T-helper 17 cell (primary cell): Measurements from ENCODE around the gene ZNF205. TPM values are rescaled to one million over a fixed set of nuclear protein-coding genes. Genes with fewer than 3 reads are reported as not detected.
A peak's percentile ranks its signal among the peaks of the same experiment; 100 is the strongest.

Experiments
- ATAC-seq: fragments of 150-1000 bp; cut with Tn5 transposase; 2 replicates; pipeline ENCODE4 v1.10.0; 2021; ENCODE audit warnings: mild to moderate bottlenecking, moderate library complexity
- DNase-seq, 3 donors: peaks; one replicate each; pipeline versions ENCODE4 v3.0.0 to v3.0.0-alpha.2; 2020 to 2021
- H3K9me3 ChIP-seq: one replicate; pipeline ENCODE4 v1.7.0; 2013; ENCODE audit warnings: low read length, mild to moderate bottlenecking; ENCODE audit not compliant: control insufficient read depth, poor library complexity, severe bottlenecking
- H3K27ac Mint-ChIP-seq: one replicate; pipeline ENCODE4 v1.8.0; 2022; ENCODE audit warnings: mild to moderate bottlenecking, moderate library complexity, mixed read lengths
- H3K27me3 Mint-ChIP-seq: one replicate; pipeline ENCODE4 v1.8.0; 2022; ENCODE audit warnings: mixed read lengths
- H3K36me3 Mint-ChIP-seq: one replicate; pipeline ENCODE4 v1.8.0; 2022; ENCODE audit warnings: low read depth, mixed read lengths
- H3K4me1 Mint-ChIP-seq: one replicate; pipeline ENCODE4 v1.8.0; 2022; ENCODE audit warnings: mild to moderate bottlenecking, mixed read lengths
- H3K4me3 Mint-ChIP-seq: one replicate; pipeline ENCODE4 v1.8.0; 2022; ENCODE audit warnings: mild to moderate bottlenecking, moderate library complexity, mixed read lengths
- total RNA-seq, 4 donors: library from RNA in 2 of 4; stranded (reverse) in 2 of 4; gene quantifications; one replicate each; pipeline ENCODE4 v1.2.3 and lab custom pipeline; 2022 to 2026

ZNF205 gene
- total RNA-seq, 2 donors from 2014 or later = not detected

DNA sequence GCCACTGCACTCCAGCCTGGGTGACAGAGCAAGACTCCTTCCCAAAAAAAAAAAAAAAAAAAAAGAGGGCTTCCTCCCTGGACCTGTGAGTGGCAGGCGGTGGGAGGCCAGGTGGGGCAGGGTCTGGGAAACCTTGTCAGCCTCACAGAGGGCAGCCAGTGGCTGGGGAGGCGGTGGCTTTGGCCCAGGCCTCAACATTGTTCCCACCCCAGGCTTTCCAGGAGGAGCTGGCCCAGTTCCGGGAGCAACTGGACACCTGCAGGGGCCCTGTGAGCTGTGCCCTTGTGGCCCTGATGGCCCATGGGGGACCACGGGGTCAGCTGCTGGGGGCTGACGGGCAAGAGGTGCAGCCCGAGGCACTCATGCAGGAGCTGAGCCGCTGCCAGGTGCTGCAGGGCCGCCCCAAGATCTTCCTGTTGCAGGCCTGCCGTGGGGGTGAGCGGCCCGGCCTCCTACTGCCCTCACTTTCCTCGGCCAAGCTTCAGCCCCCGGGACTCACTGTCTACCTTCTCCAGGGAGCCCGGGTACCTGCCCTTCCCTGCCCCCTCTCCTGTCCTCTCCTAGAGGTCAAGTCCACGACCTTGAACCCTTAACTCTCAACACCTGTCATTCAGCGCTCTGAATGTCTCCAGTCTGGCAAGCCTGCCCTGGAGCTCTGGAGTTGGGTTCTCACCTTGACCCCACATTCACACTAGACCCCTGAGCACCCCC is 34.8 kb downstream of the ZNF205 start:
- ATAC-seq = no peak
- H3K9me3 ChIP-seq = no peaks in the 10 kb centered on the region
- H3K4me1 Mint-ChIP-seq = peaks cover 16% of the 10 kb centered on the region
- peaks cover 4% of the 10 kb centered on the region for H3K36me3 Mint-ChIP-seq
- no peak overlapping the region for H3K27ac Mint-ChIP-seq
- H3K27me3 Mint-ChIP-seq = no peaks in the 10 kb centered on the region
- no peak for DNase-seq
- H3K4me3 Mint-ChIP-seq = no peak overlapping the region

DNA sequence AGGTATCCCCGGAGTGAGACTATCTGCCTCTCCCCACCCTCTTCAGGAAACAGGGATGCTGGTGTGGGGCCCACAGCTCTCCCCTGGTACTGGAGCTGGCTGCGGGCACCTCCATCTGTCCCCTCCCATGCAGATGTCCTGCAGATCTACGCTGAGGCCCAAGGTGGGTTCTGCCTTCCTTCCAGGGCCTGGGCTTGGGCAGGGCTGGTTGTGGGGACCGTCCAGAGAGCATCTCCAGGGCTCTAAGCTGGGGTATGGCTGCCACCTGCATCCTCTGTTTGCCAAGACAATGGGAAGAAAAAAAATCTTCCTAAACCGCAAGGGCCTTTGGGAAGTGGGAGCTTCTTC is 35.3 kb downstream of the ZNF205 start:
- ATAC-seq = no peak
- Mint-ChIP-seq H3K36me3 (no peaks in the 10 kb centered on the region), H3K27me3 (no peaks in the 10 kb centered on the region), H3K27ac (no peak overlapping the region), H3K4me1 (peaks cover 18% of the 10 kb centered on the region), H3K4me3 (no peak overlapping the region)
- no peaks in the 10 kb centered on the region for H3K9me3 ChIP-seq
- DNase-seq = no peak

DNA sequence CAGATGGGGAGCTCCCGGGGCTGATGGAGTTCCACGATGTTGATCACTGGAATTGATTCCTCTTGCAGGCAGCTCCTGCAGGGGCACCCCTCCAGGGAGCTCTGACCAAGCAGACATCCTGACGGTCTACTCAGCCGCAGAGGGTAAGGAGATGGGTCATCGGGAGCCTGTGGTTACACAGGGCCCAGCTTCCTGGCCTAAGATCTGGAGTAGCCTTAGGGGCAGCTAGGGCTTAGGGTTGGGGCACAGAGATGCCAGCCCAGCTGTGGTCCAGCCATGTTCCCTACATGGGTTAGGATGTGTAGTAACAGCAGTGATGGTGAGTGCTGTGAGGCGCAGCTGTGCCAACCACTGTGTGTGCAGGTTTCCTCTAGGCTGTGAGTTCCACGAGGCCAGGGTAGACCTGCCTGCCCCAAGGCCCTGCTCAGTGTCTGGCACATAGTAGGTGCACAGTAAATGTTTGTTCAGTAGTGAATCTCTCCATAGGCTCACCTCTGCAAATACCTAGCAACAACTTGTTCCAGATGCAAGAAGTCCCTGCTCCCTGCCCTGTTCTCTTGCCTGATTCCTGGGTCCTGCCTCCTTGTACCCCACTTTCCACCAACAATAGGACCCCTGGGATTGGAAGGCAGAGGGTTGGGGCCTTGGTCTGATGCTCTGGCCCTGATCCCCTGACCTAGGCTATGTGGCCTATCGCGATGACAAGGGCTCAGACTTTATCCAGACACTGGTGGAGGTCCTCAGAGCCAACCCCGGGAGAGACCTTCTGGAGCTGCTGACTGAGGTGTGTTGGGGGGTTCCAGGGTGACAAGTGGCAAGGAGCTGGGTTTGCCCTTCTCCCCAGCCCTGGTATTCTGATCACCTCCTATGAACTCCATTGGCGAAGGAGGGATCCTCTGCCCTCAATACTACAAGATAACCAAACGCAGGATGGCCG is 36.1 kb downstream of the ZNF205 start:
- Mint-ChIP-seq H3K4me3 (peak overlapping the region; percentile 87), H3K27ac (peak overlapping the region; percentile 54), H3K36me3 (no peaks in the 10 kb centered on the region), H3K27me3 (no peaks in the 10 kb centered on the region), H3K4me1 (peaks cover 19% of the 10 kb centered on the region)
- H3K9me3 ChIP-seq = no peaks in the 10 kb centered on the region
- no peak for DNase-seq
- ATAC-seq = no peak

DNA sequence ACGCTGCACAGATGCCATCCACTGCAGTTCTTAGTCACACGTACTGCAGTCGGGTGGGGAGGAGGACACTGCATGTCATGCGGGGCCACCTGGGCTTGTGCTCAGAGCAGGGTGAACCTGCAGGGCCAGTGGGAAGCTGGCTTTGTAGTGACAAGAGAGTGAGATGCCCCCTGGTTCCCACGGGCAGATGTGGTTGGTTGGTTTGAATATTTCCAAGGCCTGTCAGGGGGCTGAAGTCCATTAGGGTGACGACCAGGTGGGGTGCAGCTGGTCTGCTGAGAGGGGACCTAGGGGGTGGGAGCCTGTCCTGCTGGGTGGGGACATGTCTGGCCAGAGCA is 36.8 kb downstream of the ZNF205 start:
- Mint-ChIP-seq H3K27ac (peak overlapping the region; percentile 54), H3K4me3 (peak overlapping the region; percentile 87), H3K4me1 (peaks cover 19% of the 10 kb centered on the region), H3K27me3 (no peaks in the 10 kb centered on the region), H3K36me3 (no peaks in the 10 kb centered on the region)
- H3K9me3 ChIP-seq = no peaks in the 10 kb centered on the region
- no peak for DNase-seq
- ATAC-seq = no peak

DNA sequence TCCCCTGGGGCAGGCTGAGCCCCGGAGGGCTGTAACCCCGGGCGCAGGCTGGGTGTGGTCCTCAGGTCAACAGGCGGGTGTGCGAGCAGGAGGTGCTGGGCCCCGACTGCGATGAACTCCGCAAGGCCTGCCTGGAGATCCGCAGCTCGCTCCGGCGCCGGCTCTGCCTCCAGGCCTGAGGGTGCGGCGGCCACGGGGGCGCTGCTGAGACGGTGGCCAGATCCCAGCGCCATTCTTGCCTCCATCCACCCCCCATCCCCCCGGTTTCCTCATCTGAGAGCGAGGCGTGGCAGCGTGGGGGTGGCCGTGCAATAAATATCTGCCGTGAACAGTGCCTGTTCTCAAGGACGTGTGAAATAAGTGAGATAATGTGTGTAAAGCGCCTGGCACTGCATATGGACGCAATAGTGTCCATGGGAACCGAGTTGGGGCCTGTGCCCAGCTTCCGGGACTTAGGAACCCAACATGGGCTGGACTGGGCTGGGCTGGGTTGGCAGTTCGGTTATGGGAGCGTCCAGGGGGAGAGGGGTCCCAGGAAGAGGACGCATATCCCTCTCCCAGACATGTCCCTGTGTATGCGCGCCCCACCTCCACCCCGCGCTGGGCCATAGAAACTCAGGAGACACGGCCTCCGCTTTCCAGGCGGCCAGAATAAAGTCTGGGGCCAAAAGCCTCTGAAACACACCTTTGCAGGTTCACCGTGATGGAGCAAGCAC is 37.4 kb downstream of the ZNF205 start:
- H3K4me1 Mint-ChIP-seq = peaks cover 19% of the 10 kb centered on the region
- peak; percentile 9 for ATAC-seq
- peak overlapping the region; percentile 87 for H3K4me3 Mint-ChIP-seq
- no peaks in the 10 kb centered on the region for H3K27me3 Mint-ChIP-seq
- H3K27ac Mint-ChIP-seq = peak overlapping the region; percentile 93
- H3K9me3 ChIP-seq = no peaks in the 10 kb centered on the region
- no peak for DNase-seq
- H3K36me3 Mint-ChIP-seq = no peaks in the 10 kb centered on the region

DNA sequence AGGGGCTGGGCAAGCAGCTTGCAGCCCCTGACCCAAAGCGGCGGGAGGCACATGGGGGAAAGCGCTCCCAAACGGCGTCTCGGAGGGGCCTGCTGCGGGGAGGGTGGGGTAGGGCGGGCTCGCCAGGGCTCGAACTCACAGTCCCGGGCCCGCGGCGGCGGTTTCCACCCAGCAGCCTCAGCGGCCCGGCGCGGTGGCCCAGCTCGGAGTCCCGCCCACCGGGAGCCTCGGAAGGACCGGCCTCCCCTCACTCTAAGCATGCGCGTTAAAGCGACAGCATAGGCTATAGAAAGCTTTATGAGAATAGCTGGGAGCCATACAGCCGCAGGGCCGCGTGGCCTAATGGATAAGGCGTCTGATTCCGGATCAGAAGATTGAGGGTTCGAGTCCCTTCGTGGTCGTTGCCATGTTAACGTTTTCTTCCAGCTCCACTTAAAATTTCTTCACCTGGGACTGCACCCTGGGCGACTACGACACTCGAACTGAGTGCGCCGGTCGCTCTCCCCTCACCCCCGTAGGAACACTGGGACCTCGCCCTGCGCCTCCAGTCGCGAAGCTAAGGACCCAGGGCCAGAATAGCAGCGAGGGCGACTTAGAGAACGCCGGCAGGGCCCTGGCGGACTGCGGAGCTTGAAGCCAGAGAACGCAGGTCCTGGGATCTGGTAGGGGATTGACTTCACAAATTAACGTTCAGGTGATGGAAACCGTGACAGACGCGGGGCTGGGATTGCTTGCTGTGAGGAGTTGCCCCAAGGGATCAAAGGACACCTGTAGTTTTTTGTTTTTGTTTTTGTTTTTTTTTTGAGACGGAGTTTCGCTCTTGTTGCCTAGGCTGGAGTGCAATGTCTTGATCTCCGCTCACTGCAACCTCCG is 38.2 kb downstream of the ZNF205 start:
- no peaks in the 10 kb centered on the region for H3K9me3 ChIP-seq
- DNase-seq (peak; percentile 91 to 98 (median 93)), ATAC-seq (peak; percentile 90)
- Mint-ChIP-seq H3K27ac (peak overlapping the region; percentile 93), H3K27me3 (no peaks in the 10 kb centered on the region), H3K36me3 (no peaks in the 10 kb centered on the region), H3K4me3 (peak overlapping the region; percentile 87), H3K4me1 (peaks cover 19% of the 10 kb centered on the region)

DNA sequence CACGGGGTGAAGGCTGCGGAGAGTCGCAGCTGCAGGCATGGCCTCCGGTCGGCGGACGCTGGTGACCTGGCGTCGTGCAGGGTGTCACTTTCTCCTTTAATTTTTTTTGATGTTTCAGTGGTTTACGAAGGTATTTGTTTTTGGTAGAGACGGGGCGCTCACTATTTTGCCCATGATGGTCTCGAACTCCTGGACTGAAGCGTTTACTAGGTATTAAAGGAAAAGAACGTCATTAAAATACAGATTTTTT is 39.6 kb downstream of the ZNF205 start:
- no peaks in the 10 kb centered on the region for H3K36me3 Mint-ChIP-seq
- DNase-seq (no peak), ATAC-seq (no peak)
- H3K27ac Mint-ChIP-seq = peak overlapping the region; percentile 93
- peak overlapping the region; percentile 87 for H3K4me3 Mint-ChIP-seq
- no peaks in the 10 kb centered on the region for H3K27me3 Mint-ChIP-seq
- peaks cover 19% of the 10 kb centered on the region for H3K4me1 Mint-ChIP-seq
- H3K9me3 ChIP-seq = no peaks in the 10 kb centered on the region

DNA sequence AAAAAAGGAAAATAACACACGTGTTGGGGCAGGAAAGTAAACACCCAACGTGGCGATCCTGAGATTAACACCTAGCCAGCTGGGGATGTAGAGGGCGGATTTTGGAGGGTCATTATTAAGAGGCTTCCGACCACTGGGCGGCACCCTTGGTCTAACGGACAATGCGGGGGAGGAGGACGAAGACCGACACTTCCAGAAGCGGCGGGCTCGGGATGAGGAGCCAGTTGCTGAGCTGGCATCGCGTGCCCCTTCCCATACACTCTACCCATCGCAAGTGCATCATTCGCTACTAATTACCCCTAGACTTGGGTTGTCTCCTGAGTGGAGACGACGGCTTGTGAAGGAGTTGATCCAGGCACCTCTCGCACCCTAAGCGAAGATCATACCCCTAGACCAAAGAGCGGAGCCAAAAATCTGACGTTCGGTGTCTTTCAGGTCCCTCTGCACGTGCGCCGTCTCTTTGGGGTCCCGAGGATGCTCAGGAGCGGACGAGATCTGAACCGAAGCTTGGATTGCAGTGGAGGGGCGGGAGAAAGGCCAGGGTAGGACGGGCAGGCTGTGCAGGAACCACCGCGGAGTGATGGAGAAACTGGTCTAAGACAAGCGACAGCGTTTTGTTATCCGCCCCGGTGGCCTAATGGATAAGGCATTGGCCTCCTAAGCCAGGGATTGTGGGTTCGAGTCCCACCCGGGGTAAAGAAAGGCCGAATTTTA is 40.0 kb downstream of the ZNF205 start:
- ATAC-seq = peak; percentile 20
- H3K36me3 Mint-ChIP-seq = no peaks in the 10 kb centered on the region
- H3K4me1 Mint-ChIP-seq = peaks cover 21% of the 10 kb centered on the region
- H3K27ac Mint-ChIP-seq = peak overlapping the region; percentile 93
- peak in 2 of 3 donors; percentile 53 to 64 for DNase-seq
- H3K4me3 Mint-ChIP-seq = peak overlapping the region; percentile 87
- no peaks in the 10 kb centered on the region for H3K27me3 Mint-ChIP-seq
- no peaks in the 10 kb centered on the region for H3K9me3 ChIP-seq

DNA sequence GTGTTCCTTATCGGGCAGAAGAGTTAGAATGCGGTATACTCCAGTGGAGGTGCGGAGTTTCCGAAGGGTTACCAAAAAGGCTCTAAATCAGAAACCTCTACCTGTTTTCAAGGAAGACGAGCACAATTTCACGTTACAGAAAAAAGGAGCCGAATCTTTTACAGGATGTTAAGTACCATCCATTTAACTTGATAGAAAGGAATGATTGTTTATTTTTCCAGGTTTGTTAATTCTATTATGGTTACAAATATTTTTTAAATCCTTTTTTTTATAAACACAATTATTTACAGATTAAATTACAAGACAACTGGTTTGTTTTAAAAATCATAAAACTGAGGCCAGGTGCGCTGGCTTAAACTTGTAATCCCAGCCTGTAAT is 40.6 kb downstream of the ZNF205 start:
- Mint-ChIP-seq H3K4me3 (peak overlapping the region; percentile 87), H3K36me3 (no peaks in the 10 kb centered on the region), H3K27me3 (no peaks in the 10 kb centered on the region), H3K4me1 (peaks cover 26% of the 10 kb centered on the region), H3K27ac (peak overlapping the region; percentile 93)
- no peaks in the 10 kb centered on the region for H3K9me3 ChIP-seq
- DNase-seq = no peak
- no peak for ATAC-seq

DNA sequence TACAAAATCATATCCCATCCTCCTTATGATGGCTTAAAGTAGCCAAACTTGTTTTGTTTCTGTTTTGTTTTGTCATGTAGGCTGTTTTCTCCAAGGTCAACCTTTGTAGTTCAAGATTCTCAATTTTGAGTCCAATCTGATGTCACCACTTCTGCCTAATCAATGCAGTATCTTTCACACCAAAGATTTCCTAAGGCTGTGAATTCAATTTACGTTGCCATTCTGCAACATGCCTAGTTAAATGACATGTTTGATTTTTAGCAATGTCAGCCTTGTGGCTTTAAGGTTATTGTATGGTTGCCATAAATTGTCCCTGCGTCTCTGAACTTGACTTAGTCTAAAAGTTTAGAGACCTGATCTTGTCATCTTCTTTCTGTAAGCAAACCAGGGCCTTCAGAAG is 42.8 kb downstream of the ZNF205 start:
- ATAC-seq = no peak
- H3K9me3 ChIP-seq = no peaks in the 10 kb centered on the region
- DNase-seq = no peak
- H3K4me1 Mint-ChIP-seq = peaks cover 27% of the 10 kb centered on the region
- H3K27ac Mint-ChIP-seq = no peak overlapping the region
- no peak overlapping the region for H3K4me3 Mint-ChIP-seq
- H3K36me3 Mint-ChIP-seq = peaks cover 6% of the 10 kb centered on the region
- no peaks in the 10 kb centered on the region for H3K27me3 Mint-ChIP-seq

DNA sequence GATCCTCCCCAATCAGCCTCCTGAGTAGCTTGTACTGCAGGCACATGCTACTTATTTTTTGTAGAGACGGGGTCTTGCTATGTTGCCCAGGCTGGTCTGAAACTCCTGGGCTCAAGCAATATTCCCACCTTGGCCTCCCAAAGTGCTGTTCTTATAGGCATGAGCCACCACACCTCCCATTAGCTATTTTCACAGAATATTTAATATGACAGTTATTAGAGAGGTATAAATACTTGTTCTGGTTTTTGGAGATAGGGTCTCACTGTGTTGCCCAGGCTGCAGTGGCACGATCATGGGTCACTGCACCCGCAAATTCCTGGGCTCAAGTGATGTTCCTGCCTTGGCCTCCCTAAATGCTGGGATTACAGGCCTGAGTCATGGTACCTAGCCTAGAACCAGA is 43.6 kb downstream of the ZNF205 start:
- no peak for ATAC-seq

DNA sequence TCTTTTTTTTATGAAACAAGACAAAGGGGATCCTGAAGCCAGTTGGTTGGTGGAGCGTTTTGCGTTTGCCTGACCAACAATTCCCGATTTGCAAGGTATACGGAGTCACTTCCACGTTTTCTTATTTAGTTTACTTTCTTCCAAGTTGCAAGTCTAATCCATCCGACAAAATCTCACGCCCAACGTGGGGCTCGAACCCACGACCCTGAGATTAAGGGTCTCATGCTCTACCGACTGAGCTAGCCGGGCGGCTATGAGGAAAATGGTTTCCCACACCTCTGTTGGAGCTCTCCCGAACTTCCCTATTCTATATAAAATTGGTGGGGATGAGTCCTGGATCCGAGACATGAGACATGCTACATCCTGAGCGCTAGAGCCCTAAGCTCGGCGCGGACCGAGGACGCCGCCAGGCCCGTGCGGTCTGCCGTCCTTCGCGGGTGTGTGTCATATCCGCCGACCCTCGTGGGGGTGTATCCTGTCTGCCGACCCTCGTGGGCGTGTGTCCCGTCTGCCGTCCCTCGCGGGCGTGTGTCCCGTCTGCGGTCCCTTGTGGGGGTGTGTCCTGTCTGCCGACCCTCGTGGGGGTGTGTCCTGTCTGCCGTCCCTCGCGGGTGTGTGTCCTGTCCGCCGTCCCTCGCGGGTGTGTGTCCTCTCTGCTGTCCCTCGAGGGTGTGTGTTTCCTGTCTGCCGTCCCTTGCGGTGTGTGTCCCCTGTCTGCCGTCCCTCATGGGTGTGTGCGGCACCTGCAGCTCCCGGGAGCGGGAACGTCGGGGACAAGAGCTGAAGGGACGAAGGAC is 45.0 kb downstream of the ZNF205 start:
- Mint-ChIP-seq H3K4me3 (peak overlapping the region; percentile 85), H3K36me3 (peaks cover 6% of the 10 kb centered on the region), H3K27me3 (no peaks in the 10 kb centered on the region), H3K4me1 (peaks cover 18% of the 10 kb centered on the region), H3K27ac (peak overlapping the region; percentile 99)
- H3K9me3 ChIP-seq = no peaks in the 10 kb centered on the region
- DNase-seq (peak in 2 of 3 donors; percentile 33 to 39), ATAC-seq (no peak)

More for the DNA sequence above, 43.6 kb downstream of the ZNF205 start:
- Mint-ChIP-seq H3K27ac (no peak overlapping the region), H3K36me3 (peaks cover 6% of the 10 kb centered on the region), H3K4me1 (peaks cover 22% of the 10 kb centered on the region), H3K4me3 (peak overlapping the region; percentile 15), H3K27me3 (no peaks in the 10 kb centered on the region)
- DNase-seq = no peak
- no peaks in the 10 kb centered on the region for H3K9me3 ChIP-seq
